NCI-H2107 (cell line): ENCODE results near the gene CEP152.

Experiments used
- DNase-seq: peaks from one replicate; lab custom pipeline; 2025; lab: John Stamatoyannopoulos, UW

Gene CEP152

DNA sequence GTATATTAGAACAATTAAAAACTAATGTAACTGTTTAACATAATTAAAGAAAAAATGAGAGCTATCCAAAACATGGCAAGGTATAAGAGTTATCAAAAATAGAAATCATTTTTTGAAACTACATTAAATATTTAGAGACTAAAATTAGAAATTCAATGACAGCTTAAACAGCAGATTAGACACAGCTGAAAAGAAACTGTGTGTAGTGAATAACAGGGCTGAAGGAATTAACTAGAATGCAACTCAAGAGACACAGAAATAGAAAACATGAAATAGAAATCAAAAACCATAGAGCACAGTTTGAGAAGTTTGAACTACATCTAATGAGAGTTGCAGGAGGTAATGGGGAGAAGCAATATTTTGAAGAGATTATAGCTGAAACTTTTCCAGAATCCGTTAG lies 105.5 kb downstream of the CEP152 start:
- no peak for DNase-seq

GRCh38 chr15:48703544-48703943 lies 107.3 kb downstream of the CEP152 start:
- DNase-seq = no peak

- no peak for DNase-seq
These were observed 108.2 kb downstream of the CEP152 start for GRCh38 chr15:48702569-48703236.

DNA sequence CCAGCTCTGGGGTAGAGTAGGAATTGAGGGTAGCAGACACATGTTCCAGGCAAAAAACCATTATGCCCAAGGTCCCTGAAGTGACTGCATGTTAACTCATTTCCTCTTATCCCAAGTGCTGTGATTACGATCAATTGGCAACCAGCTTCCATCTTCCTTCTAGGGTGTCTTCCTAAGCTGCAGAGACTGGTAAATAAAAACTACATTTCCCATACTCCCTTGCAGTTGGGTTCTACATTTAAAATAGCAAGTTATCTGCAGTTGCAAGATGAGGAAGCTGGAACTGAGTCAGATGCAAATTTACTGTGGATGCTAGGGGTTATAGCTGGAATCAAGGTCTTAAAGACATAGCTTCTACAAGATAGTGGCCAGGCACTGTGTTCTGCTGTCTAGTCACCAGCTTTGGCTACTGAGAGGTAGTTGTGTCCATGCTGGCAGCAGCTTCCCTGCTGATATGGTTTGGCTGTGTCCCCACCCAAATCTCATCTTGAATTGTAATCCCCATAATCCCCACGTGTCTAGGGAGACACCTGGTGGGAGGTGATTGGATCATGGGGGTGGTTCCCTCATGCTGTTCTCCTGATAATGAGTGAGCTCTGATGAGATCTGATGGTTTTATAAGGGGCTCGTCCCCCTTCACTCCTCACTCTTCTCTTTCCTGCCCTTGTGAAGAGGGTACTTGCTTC lies 114.1 kb downstream of the CEP152 start:
- DNase-seq = no peak

- DNase-seq = no peak
These were observed 114.9 kb downstream of the CEP152 start for GRCh38 chr15:48695827-48696573.

- no peak for DNase-seq
These were observed 115.6 kb downstream of the CEP152 start for GRCh38 chr15:48695088-48695826.

GRCh38 chr15:48693484-48693883 lies 117.4 kb downstream of the CEP152 start:
- no peak for DNase-seq

DNA sequence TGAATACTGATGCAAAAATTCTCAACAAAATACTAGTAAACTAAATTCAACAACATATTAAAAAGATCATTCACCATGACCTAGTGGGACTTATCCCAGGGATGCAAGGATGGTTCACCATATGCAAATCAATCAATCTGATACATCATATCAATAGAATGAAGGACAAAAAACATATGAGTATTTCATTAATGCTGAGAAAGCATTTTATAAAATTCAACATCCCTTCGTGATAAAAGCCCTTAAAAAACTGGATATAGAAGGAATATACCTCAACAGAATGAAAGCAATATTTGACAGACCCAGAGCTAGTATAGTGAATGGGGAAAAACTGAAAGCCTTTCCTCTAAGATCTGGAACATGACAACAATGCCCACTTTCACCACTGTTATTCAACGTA lies 122.4 kb downstream of the CEP152 start:
- no peak for DNase-seq
